B cell (primary cell): Measurements from ENCODE around the gene CDC5L. TPM values are rescaled to one million over a fixed set of nuclear protein-coding genes. Genes with fewer than 3 reads are reported as not detected.

Experiments
- ATAC-seq: fragments of 200-7000 bp; cut with Tn5 transposase; one replicate; pipeline ENCODE4 v1.10.0; 2021; ENCODE audit warnings: low read depth, mild to moderate bottlenecking, moderate number of reproducible peaks, moderate library complexity
- CTCF ChIA-PET: fragments of 350-600 bp; sonication (Branson Sonifier 250); formaldehyde crosslinking; loops from one replicate; lab custom pipeline; 2021; ENCODE audit warnings: antibody characterized with exemption, inconsistent platforms; lab: Charles Lee
- POLR2A ChIA-PET: fragments of 350-600 bp; sonication (Branson Sonifier 250); formaldehyde crosslinking; loops from one replicate; lab custom pipeline; 2021; ENCODE audit warnings: antibody characterized with exemption; lab: Charles Lee
- DNase-seq: peaks from one replicate; pipeline ENCODE4 v3.0.0; 2013
- H2AFZ ChIP-seq: 2 replicates; pipeline ENCODE4 v1.6.1; 2012; ENCODE audit warnings: mild to moderate bottlenecking, low read depth, low read length; ENCODE audit not compliant: insufficient read depth, poor library complexity, severe bottlenecking
- H3K27ac ChIP-seq, 2 donors: 1 replicate in 1 of 2; 2 replicates in 1 of 2; pipeline ENCODE4 v1.5.1; 2012 to 2013; ENCODE audit warnings: low read length in 2 of 2, mild to moderate bottlenecking in 2 of 2, moderate library complexity in 1 of 2
- H3K27me3 ChIP-seq, 4 experiments: fragments of 200-600 bp in 1 of 4; sonication (generic) in 1 of 4; replicated peaks in 1 of 4; 1 replicate in 2 of 4; 2 replicates in 2 of 4; pipeline versions ENCODE4 v1.6.1 to v1.7.0; 2013 to 2016; ENCODE audit warnings: low read length in 3 of 4, mild to moderate bottlenecking in 2 of 4, mixed read lengths in 1 of 4, moderate library complexity in 1 of 4; ENCODE audit not compliant: insufficient read depth in 4 of 4, control insufficient read depth in 3 of 4; ENCODE audit errors: control extremely low read depth in 1 of 4
- H3K36me3 ChIP-seq, 2 experiments: replicated peaks in 1 of 2; 1 replicate in 1 of 2; 2 replicates in 1 of 2; pipeline versions ENCODE4 v1.6.1 to v1.7.1; 2013; ENCODE audit warnings: low read length in 1 of 2; ENCODE audit not compliant: insufficient read depth in 2 of 2, control insufficient read depth in 1 of 2; ENCODE audit errors: control extremely low read depth in 1 of 2, extremely low read depth in 1 of 2
- H3K4me1 ChIP-seq, 2 donors: fragments of 200-600 bp in 1 of 2; sonication (generic) in 1 of 2; 1 replicate in 1 of 2; 2 replicates in 1 of 2; pipeline versions ENCODE4 v1.5.1 to v1.6.1; 2013 to 2017; ENCODE audit warnings: low read length in 2 of 2; ENCODE audit not compliant: control insufficient read depth in 2 of 2, insufficient read depth in 2 of 2
- H3K4me2 ChIP-seq: replicated peaks from 2 replicates; pipeline ENCODE3; 2012; ENCODE audit warnings: mild to moderate bottlenecking, low read depth, low read length; ENCODE audit not compliant: poor library complexity, severe bottlenecking
- H3K4me3 ChIP-seq, 5 experiments: fragments of 200-600 bp in 1 of 5; sonication (generic) in 1 of 5; 1 replicate in 3 of 5; 2 replicates in 2 of 5; pipeline versions ENCODE4 v1.5.1 to v1.7.0; 2011 to 2016; ENCODE audit warnings: low read length in 4 of 5, mild to moderate bottlenecking in 4 of 5, low read depth in 2 of 5, control low read depth in 1 of 5, moderate library complexity in 1 of 5; ENCODE audit not compliant: insufficient read depth in 1 of 5; ENCODE audit errors: control extremely low read depth in 1 of 5, extremely low read depth in 1 of 5
- H3K79me2 ChIP-seq: fragments of 200-600 bp; sonication (generic); one replicate; pipeline ENCODE4 v1.6.0; 2016; ENCODE audit warnings: low read length; ENCODE audit not compliant: control insufficient read depth, insufficient read depth
- H3K9ac ChIP-seq: fragments of 200-600 bp; sonication (generic); 2 replicates; pipeline ENCODE4 v1.6.1; 2017; ENCODE audit warnings: mild to moderate bottlenecking, low read length, moderate library complexity
- H3K9me3 ChIP-seq, 3 donors: one replicate each; pipeline versions ENCODE4 v1.6.1 to v1.7.1; 2013; ENCODE audit warnings: low read length in 2 of 3; ENCODE audit not compliant: control insufficient read depth in 2 of 3, insufficient read depth in 1 of 3; ENCODE audit errors: control extremely low read depth in 1 of 3
- H4K20me1 ChIP-seq: 2 replicates; pipeline ENCODE4 v1.6.0; 2012; ENCODE audit warnings: mild to moderate bottlenecking, low read length; ENCODE audit not compliant: insufficient read depth, control insufficient read depth, poor library complexity, severe bottlenecking
- H3K27ac Mint-ChIP-seq: one replicate; pipeline ENCODE4 v1.8.0; 2021; ENCODE audit warnings: mixed read lengths
- H3K27me3 Mint-ChIP-seq: one replicate; pipeline ENCODE4 v1.8.0; 2021; ENCODE audit warnings: mixed read lengths
- H3K4me1 Mint-ChIP-seq: one replicate; pipeline ENCODE4 v1.8.0; 2021; ENCODE audit warnings: mixed read lengths
- H3K4me3 Mint-ChIP-seq: one replicate; pipeline ENCODE4 v1.8.0; 2021; ENCODE audit warnings: mixed read lengths
- H3K9me3 Mint-ChIP-seq: one replicate; pipeline ENCODE4 v1.8.0; 2022; ENCODE audit warnings: mixed read lengths; ENCODE audit not compliant: insufficient read depth
- CTCF ChIP-seq: fragments of 200-600 bp; IDR thresholded peaks from one replicate; pipeline ENCODE4 v1.8.0; 2022; ENCODE audit warnings: antibody characterized with exemption, mild to moderate bottlenecking
- EZH2 ChIP-seq: IDR thresholded peaks from 2 replicates; pipeline ENCODE4 v1.6.1; 2012; ENCODE audit warnings: borderline replicate concordance, low read depth, mild to moderate bottlenecking, moderate library complexity, low read length; ENCODE audit not compliant: insufficient read depth, poor library complexity, severe bottlenecking
- WGBS: methylation state at CpG from one replicate; pipeline ENCODE4 v1.1.5; 2013; ENCODE audit warnings: missing lambda C conversion rate; ENCODE audit not compliant: insufficient coverage; 5-methylcytosine and 5-hydroxymethylcytosine counted together
- intact Hi-C: fragments of 100-400 bp; cut with micrococcal nuclease; formaldehyde crosslinking; loops from one replicate; pipeline ENCODE4 v1.10.0; 2022
- polyA plus RNA-seq: library from polyadenylated mRNA; depleted of rRNA; stranded (reverse); fragments of >200 nt; gene quantifications from 2 replicates; pipeline ENCODE4 v1.2.3, GENCODE V29; 2012
- total RNA-seq, 2 donors: library from RNA; stranded (reverse); fragments of 120-200 nt in 1 of 2; gene quantifications; 1 replicate in 1 of 2; 2 replicates in 1 of 2; pipeline versions ENCODE4 v1.2.3 to v1.2.4, GENCODE V29; 2013 to 2022

Gene CDC5L
- total and polyA plus RNA-seq, 2 donors (not counting 1 experiment from before 2014, with no cell fraction given) = 4.1 to 22.2 TPM

- WGBS = 91% methylated on average over 5 of the region's 5 CpGs
- Mint-ChIP-seq H3K9me3 (no peaks in the 10 kb centered on the region), H3K4me3 (no peak overlapping the region), H3K27me3 (peaks cover 32% of the 10 kb centered on the region), H3K4me1 (no peaks in the 10 kb centered on the region), H3K27ac (no peak overlapping the region)
- Histone ChIP-seq H4K20me1 (no peaks in the 10 kb centered on the region), H3K4me1 (no peaks in the 10 kb centered on the region), H3K4me2 (no peak overlapping the region), H3K27me3 (peaks cover 0 to under 1% (median 0%) of the 10 kb centered on the region in 4 experiments), H3K36me3 (no peaks in the 10 kb centered on the region), H3K9ac (no peak overlapping the region), H3K4me3 (no peak overlapping the region), H3K9me3 (no peaks in the 10 kb centered on the region), H3K27ac (no peak overlapping the region), H2AFZ (no peak overlapping the region), H3K79me2 (no peaks in the 10 kb centered on the region)
- POLR2A ChIA-PET = no interaction called here
- TF ChIP-seq EZH2 (no peak), CTCF (no peak)
- CTCF ChIA-PET = no interaction called here
- no peak for ATAC-seq
- DNase-seq = no peak
- intact Hi-C loops = no loop called here
Measured at GRCh38 chr6:44493132-44493531, 105.6 kb downstream of the CDC5L start.

GRCh38 chr6:44493593-44493992 lies 106.1 kb downstream of the CDC5L start:
- no peak for ATAC-seq
- CTCF ChIA-PET = no interaction called here
- Histone ChIP-seq H3K4me3 (no peak overlapping the region), H3K9ac (no peak overlapping the region), H2AFZ (no peak overlapping the region), H4K20me1 (no peaks in the 10 kb centered on the region), H3K79me2 (no peaks in the 10 kb centered on the region), H3K27ac (no peak overlapping the region), H3K9me3 (no peaks in the 10 kb centered on the region), H3K36me3 (no peaks in the 10 kb centered on the region), H3K4me2 (no peak overlapping the region), H3K27me3 (peaks cover 0 to 3% (median 0%) of the 10 kb centered on the region in 4 experiments), H3K4me1 (no peaks in the 10 kb centered on the region)
- peaks cover 32% of the 10 kb centered on the region for H3K27me3 Mint-ChIP-seq
- H3K9me3 Mint-ChIP-seq = no peaks in the 10 kb centered on the region
- no peak overlapping the region for H3K27ac Mint-ChIP-seq
- DNase-seq = no peak
- H3K4me3 Mint-ChIP-seq = no peak overlapping the region
- POLR2A ChIA-PET = no interaction called here
- intact Hi-C loops = no loop called here
- H3K4me1 Mint-ChIP-seq = no peaks in the 10 kb centered on the region
- TF ChIP-seq CTCF = no peak
- TF ChIP-seq EZH2 = no peak
- WGBS = no CpG with 5 or more reads among the region's 6 CpGs
